HG02759 (cell line): ENCODE measurements around the gene RNF111.
"Not testable (repeated sequence)": the region's sequence is repeated elsewhere in the genome, so short reads cannot be mapped to it uniquely, and the experiment has no call there.

ENCODE experiments used
- ATAC-seq: cut with Tn5 transposase; IDR thresholded peaks from one replicate; pipeline ENCODE4 v1.9.1; 2021; ENCODE audit warnings: mild to moderate bottlenecking, moderate library complexity; ENCODE audit not compliant: unreplicated experiment

The RNF111 gene

DNA sequence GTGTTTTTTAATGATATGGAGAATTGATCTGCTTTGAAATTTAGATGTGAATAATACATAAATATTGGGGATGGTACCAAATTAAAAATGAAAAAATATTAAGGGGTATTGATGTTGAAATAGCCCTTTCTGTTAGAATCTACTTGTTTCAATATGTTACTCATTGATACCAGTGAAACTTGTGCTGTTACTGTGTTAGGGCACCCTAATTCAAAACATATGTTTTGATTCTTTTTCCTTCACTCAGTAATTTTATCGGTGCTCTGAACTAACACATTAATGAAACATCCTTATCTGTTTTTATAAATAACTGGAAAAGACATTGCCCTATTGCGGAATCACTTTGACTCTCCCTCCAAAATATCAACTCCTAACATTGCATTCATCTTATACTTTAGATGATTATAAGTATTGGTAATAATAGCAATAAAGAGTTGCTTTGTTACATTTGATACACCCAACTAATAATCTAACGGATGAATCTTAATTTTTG is 65.5 kb downstream of the RNF111 start:
- no peak for ATAC-seq

DNA sequence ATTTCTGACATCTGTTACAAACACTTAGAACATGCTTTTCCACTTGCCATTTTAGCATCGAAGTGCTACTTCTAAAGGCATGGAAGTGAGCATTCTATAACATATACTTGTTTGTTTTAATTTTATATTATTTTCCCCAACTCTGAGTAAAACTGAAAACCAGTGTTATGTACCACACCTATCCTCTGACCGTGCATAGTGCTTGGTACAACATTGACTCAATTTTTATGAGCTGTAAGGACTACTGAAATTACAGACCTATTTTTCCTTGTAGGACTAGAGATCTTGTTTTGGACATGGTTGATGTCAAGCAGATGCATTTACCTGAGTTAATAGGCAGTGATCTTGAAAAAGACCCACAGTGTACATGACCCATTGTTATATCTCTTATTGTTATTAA is 66.0 kb downstream of the RNF111 start:
- ATAC-seq, result no peak

DNA sequence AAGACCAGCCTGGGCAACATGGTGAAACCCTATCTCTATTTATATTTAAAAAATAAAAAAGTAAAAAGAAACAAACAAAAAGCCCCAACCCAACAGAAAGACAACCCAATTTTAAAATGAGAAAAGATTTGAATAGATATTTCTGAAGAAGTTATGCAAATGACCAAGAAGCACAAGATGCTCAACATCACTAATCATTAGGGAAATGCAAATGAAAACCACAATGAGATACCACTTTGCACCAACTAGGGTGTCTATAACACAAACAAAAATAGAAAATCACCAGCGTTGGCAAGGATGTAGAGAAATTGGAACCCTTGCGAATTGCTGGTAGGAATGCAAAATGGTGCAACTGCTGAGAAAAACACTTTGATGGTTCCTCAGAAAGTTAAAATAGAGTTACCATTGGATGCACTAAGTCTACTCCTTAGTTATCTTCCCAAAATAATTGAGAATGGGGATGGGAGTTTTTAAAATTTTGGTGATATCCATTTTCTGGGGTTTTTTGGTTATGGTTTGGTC is 71.7 kb downstream of the RNF111 start:
- ATAC-seq, result no peak

DNA sequence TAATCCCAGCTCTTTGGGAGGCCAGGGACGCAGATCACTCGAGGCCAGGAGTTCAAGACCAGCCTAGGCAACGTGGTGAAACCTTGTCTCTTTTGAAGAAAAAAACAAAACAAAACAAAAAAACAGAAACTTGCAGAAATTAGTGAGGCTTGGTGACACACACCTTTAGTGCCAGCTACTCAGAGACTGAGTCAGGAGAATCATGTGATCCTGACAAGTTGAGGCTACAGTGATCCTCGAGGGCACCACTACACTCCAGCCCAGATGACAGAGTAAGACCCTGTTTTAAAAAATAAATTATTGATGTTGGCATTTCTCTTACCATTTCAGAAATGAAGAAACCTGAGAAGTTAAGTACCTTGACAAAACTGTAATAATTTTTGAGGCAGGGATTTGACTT is 72.9 kb downstream of the RNF111 start:
- ATAC-seq, result no peak

DNA sequence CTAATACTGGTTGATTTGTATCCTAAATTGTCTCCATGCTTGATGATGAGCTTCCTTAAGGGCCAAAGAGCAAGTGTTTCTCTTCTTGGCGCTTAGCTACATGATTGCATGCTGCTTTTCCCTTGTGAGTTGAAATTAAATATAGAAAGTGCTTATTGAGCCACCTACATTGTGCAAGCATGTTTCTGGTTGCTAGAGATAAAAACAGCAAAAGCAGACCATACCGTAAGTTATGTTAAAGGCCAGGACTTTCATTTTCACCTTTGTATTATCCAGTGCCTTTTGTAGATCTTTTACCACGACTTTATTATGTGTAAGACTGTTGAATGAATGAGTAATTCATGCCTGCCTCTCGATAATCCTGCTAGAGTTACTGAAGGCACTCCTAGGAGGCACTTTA is 75.6 kb downstream of the RNF111 start:
- no peak for ATAC-seq

DNA sequence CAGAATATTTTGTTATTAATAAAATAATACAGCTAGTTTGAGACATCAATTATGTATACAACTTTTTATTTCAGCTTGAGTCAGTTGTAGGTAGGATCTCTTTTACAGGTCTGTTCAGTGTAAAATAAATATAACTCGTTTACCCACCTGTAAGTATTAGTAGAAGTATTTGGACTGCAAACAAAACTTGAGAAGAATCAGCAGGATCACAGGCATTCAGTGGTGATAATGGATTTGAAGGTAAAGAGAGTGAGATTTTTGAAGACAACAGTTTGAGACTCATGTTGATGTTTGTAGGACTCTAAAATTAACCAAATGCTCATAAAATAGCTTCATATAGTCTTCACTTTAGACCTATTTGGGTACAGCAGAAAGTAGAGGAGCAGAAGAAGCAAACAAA is 82.0 kb downstream of the RNF111 start:
- no peak for ATAC-seq

DNA sequence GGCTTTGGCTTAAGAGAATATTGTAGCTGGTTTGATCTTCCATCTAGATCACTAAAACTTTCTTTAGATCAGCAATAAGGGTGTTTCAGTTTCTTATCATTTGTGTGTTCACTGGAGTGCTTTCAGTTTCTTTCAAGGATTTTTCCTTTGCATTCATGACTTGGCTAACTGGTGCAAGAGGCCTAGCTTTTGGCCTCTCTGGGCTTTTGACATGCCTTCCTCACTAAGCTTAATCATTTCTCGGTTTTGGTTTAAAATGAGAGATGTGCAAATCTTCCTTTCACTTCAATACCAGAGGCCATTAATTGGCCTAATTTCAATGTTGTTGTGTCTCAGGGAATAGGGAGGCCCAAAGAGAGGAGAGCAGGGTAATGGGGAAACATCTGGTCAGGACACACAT is 87.1 kb downstream of the RNF111 start:
- no peak for ATAC-seq

DNA sequence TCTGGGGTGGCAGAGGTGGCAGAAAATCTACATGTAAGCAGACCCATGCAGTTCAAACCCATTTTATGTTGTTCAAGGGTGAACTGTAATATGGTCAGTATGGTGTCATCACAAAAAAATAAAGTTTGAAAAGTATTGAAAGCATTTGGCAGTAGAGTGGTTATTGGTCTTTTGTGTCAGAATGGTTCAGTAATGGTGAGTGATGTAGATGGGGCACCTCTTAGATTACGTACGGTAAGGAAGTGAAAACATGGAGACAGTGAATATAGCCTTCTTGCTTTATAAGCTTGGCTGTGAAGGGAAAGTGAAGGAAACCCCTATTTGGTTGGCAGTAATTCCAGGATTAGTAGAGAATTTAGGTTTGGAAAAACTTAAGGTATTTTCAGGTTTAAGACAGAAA is 100.3 kb downstream of the RNF111 start:
- ATAC-seq, result no peak

DNA sequence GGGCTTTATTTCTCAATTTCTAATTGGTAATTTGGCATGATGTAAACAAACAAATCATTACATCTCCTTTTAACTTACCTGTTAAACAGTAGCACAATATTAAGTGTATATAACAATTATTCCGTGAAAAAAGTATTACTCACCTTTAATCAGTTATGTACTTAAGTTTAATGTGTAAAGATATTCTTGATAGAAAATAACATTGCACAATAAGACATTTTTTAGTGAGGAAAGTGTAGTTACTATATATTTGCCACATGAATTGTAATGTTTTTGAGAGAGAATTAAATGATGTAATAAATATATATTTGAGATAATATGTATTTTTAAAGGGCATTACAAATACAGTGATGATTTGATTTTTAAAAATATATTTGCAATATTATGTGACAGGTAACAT is 106.6 kb downstream of the RNF111 start:
- ATAC-seq, result no peak

DNA sequence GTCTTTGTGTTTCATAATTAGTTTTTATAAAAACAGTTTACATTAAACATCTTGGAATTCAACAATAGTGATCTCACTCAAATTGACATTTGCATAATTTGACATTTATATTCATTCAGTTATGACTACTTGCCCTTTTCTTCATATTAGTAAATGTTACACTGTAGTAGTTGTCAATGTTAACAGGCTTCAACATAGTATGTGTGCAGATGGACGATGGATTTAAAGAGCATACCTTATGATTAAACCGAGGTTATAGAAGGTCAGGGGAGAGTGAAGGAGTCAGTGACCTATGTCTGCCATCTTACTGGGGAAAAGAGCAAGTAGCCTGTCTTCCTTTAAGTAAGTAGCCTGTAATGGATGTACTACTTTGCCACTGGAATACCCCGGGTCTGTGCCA is 109.0 kb downstream of the RNF111 start:
- ATAC-seq, result no peak

DNA sequence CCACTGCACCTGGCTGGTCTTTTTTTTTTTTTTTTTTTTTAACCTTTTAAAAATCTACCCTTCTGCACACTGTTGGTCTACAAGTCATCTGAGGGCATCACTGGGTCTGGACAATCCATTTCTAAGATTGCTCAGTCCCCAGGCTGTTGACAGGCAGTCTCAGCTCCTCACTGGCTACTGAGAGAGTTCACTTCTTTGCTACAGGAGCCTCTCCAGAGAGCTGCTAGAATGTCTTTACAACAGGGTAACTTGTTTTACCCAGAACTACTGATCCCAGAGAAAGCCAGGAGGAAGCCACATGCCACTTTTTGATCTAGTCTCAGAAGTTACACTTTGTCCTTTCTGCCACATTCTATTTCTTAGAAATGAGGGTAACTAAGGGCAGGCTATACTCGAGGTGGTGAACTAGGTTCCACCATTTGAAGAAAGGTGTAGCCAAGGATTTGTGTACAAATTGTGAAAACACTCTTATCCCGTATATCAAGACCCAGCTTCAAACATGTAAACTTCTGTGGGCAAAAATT is 111.8 kb downstream of the RNF111 start:
- no peak for ATAC-seq

DNA sequence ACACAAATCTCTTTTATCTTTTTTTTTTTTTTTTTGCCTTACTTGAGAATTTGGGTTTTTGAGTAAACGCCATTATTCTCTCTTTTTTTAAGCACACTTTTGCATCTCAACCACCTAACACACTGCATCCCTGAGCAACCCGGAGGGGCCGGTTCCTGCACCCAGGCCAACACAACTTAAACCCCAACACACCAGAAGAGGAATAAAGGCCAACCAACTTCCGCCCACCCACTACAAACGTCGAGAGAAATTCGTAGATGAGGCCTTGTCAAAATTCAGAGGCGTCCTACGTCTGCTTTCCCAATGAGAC is 117.1 kb downstream of the RNF111 start:
- ATAC-seq, result peak; percentile 41

DNA sequence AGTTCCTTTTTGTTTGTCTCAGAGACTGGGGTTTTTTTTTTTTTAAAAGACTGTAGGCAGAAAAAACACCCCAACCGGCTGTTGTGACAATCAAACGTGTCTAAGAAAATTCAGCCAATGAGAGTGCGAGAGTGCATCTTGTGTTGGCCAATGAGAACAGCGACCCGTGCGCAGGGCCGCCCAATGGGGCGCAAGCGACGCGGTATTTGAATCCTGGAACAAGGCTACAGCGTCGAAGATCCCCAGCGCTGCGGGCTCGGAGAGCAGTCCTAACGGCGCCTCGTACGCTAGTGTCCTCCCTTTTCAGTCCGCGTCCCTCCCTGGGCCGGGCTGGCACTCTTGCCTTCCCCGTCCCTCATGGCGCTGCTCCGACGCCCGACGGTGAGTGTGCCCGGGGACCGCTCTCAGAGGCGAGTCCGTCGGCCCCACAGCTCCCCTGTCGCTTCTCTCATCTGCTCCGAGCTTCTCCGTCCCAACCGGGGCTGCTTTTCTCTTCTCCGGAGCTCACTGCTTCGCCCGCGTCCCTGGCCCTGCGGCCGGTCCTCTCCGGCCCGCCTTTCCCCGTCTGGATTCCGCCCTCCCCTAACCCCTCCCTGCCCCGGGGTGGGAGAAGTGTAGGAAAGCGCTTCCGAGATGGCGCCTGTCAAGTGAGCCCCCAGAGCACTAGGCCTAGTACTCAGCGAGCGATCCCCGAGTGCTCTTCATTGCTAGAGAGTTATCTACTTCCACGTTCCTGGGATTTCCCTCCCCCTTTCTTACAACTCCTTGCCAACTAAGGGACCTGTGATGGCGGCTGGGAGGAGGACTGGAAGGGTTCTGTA is 117.7 kb downstream of the RNF111 start, which contains the start of gene CCNB2:
Gene CCNB2, plus strand, starts transcription at position 235 of the 821 bp plus-strand sequence. Its CDS starts 123 bp downstream, at position 358.
- ATAC-seq, result peak; percentile 99

DNA sequence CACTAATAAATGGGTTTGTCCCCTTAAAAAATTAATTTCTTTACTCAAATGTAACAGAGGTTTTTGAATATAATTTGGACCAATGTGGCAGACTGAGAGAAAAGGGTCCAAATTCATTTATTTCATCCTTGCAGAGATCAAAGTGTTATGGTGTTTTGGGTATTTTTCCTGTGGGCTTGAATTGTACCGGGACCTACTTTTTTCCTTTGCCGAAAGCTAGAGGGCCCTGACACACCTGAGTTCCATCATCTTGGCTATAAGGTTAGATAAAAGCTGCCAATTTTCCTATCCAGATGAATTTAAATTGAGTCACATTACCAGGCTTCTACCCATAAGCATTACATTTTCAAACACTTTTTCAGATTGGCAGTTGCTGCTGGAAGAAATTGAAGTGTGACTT is 118.4 kb downstream of the RNF111 start:
- ATAC-seq, result no peak

DNA sequence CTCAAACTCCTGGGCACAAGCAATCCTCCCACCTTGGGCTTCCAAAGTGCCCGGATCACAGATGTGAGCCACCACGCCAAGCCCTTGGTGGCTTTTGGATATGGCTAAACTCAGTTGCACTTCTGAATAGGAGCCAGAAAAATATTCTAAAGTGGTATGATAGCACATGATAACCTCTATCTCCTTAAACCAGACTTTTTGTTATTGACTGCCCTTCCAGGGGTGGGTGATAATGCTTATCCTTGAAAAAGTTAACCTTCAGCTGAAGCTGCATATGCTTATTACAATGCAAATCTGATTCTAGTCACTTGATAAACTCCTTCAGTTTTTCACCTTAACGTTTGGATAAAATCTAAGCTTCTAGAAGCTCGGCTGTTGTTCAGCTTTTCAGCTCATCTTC is 123.8 kb downstream of the RNF111 start:
- ATAC-seq, result no peak

DNA sequence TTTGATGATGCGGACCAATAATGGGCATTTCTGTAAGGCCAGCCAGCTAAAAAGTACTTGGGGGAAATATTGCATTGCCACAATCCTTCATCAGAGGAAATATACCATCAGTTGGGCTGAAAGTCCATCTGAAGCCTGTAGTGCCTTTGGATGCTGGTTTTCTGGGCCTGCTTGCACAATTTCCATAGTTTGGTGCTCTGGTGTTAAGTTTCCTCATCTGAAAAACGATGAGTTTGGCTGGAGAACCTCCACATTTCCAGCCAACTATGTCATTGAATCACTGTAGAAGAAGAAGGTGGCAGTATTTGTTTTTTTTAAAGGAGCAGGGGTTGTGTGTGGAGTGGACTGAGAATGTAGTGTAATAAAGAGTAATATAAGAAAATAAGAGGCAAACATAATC is 127.6 kb downstream of the RNF111 start:
- no peak for ATAC-seq

DNA sequence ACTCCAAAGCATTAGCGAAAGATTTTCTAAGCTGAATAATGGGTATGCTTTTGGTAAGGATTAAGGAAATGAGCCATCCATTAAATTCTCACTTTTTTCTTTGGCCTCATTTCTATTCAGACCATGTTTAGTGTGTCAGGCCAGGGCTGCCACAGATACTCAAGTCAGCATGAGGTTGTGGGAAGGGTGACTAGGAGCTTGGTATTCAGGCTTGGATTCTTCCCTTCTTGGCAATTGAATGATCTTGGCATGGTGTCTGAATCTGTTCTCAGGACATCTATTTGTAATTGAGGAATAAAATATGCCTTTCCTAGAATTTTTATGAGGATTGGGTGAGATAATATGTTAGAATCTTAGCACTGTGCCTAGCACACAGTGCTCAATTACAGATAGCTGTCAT is 128.7 kb downstream of the RNF111 start:
- no peak for ATAC-seq

DNA sequence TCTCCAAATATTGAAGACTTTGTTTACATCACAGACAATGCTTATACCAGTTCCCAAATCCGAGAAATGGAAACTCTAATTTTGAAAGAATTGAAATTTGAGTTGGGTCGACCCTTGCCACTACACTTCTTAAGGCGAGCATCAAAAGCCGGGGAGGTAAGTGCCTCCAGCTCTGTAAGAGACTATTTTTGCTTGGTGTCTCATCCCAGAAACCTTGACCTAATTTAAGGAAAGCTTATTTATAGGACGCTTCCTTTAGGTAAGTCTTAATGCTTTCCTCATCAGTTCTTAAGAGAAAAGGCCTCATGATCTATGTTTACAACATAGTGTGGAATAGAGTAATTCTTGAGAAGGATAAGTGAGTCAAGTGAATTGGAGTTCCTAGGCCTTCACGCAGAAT is 129.3 kb downstream of the RNF111 start:
- ATAC-seq, result no peak

DNA sequence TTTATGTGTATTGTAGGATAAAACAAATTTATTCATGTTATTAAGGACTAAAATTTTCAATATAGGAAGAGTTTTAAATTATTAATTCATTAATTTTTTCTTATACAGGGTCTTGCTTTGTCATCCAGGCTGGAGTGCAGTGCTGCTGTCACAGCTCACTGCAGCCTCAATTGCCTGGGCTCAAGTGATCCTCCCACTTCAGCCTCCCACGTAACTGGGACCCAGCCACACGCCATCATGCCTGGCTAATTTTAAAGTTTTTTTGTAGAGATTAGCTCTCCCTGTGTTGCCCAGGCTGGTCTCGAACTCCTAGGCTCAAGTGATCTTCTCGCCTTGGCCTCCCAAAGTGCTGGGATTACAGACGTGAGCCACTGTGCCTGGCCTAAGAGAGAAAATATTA is 132.2 kb downstream of the RNF111 start:
- ATAC-seq, result no peak

DNA sequence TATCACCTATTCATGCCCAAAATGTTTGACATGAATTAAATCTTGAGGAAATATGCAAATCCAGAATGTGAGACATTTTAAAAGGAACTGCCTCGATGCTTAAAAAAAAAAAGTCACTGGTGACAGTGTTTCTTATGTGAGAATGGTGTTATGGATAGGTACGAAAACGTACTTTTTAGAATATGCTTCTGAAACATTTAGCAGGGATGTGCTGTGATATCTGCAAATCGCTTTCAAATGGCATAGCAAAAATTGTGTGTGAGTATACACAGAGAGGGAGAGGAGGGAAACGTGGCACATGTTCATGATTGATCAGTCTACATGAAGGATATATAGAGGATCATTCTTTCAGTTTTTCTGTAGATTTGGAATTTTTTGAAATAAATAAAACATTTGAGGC is 133.5 kb downstream of the RNF111 start:
- no peak for ATAC-seq

DNA sequence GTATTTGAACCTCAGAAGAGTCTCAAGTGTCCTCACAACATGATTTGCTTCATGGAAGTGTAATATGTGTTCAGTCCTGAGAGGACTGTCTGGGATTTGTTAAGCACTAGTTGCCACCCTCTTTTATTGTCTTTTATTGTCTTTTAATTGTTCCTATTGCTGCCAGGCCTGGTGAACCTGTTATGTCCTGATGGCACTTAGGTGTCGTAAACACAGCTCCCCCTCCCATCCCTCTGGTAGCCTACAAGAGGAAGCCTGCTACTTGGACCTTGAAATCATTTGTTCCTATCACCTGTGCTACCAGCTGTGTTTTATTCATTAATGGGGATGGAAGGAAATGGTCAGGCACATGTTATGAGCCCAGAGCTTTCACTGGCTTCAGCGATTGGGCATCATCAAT is 136.8 kb downstream of the RNF111 start:
- no peak for ATAC-seq

DNA sequence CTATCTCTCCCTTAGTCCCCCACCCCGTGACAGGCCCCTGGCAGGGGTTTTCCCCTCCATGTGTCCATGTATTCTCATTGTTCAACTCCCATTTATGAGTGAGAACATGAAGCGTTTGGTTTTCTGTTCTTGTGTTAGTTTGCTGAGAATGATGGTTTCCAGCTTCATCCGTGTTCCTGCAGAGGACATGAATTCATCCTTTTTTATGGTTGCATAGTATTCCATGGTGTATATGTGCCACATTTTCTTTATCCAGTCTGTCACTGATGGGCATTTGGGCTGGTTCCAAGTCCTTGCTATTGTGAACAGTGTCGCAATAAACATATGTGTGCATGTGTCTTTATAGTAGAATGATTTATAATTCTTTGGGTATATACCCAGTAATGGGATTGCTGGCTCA is 138.2 kb downstream of the RNF111 start:
- ATAC-seq, result not testable (repeated sequence)

DNA sequence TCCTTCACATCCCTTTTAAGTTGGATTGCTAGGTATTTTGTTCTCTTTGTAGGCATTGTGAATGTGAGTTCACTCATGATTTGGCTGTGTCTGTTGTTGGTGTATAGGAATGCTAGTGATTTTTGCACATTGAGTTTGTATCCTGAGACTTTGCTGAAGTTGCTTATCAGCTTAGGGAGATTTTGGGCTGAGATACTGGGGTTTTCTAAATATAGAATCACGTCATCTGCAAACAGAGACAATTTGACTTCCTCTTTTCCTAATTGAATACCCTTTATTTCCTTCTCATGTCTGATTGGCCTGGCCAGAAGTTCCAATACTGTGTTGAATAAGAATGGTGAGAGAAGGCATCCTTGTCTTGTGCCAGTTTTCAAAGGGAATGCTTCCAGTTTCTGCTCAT is 139.8 kb downstream of the RNF111 start:
- not testable (repeated sequence) for ATAC-seq
